HG02981 (cell line): ENCODE measurements around the gene FLRT2.

Experiments
- ATAC-seq: cut with Tn5 transposase; IDR thresholded peaks from one replicate; pipeline ENCODE4 v1.9.1; 2021; ENCODE audit warnings: mild to moderate bottlenecking, moderate library complexity; ENCODE audit not compliant: unreplicated experiment

The FLRT2 gene

DNA sequence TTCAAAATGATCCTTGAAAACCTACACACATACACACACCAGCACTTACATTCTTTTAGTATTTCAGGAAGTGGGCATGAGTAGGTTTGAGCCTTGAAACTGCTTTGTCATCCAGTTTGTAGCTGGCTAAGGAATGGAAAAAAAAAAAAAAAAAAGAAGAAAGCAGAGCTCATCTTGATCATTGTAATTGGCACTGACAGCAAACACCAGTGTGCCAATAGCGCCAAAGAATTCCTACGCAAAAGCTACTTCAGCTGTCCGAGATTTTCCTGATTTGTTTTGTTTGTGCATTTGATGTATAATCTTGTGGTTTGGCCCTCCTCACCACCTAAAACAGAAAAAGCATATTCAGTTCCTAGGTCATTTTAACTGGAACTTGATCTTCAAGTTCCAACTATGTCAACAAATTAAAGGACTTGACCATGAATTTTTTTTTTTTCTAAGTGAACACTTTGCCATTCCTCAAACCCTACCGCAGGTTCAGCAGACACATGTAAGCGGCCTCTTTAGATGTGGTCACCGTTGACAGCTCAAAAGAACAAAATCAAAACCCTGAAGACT is 57.3 kb downstream of the FLRT2 start:
- ATAC-seq = no peak

DNA sequence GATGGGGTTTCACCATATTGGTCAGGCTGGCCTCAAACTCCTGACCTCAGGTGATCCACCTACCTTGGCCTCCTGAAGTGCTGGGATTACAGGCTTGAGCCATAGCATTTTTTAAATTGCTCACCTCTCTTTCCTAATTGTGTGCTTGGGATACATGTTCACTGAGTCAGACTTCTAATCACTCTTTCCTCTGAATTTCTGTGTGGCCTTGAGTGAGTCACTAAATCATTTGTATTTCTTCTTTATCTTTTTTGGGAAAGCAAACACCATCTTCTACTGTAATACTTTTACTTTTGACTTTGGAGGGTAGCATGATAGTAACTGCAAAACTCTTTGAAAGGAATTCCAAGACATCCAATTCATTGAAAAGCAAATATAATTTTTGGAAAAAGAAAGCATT is 60.8 kb downstream of the FLRT2 start:
- no peak for ATAC-seq

DNA sequence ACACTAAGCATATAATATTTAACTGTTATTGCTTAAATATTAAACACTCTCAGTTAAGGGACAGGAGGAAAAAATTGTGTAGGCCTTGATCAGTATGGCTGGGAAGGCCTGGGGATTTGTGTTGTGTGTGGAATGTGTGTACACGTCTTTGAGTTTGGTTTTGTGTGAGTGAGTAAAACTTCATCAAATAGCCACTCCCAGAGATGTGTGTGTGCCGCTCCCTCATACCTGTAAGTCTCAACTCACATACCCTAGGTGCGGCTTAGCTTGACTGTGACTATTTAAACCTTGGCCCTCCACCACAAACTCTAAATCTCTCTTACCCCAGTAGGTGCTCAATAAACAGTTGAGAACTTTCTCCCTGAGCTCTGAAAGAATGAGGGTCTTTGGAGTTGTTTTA is 64.3 kb downstream of the FLRT2 start:
- ATAC-seq = no peak

DNA sequence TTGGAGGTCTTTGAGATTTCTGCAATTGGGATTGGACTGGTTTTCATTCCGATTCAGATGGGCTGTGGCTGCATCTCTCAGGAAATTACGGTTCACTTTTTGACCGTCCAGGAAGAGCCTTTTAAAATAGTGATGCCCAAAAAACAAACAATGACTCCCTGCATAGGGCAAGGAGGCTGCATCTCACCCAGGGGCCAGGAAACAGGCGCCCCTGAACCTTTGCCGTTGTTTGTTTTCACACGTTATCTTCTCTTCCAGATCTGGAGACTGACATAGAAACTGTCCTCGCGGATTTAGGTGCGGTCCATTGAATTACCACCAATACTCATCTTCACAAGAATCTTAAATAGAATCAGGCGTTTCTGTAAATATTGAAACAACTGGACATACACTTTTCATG is 66.0 kb downstream of the FLRT2 start:
- ATAC-seq = no peak

DNA sequence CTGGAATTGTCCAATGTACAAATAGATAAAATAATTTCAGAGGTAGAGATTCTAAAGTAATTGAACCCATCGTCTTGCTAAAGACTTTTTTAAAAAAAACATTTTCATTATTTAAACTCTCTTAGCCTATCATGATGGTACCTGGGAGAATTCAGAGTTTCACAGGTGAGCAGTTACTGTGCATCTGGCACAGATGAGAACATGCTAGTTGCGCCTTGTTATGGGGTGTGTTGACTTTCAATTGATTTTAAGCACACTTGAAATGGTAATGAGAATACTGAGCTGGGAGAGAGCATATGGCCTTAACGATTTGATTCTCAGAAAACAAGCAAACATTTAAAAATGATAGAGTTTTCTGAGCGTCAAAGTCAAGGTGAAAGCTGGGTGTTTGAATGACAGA is 66.6 kb downstream of the FLRT2 start:
- no peak for ATAC-seq

- ATAC-seq = no peak
Measured at GRCh38 chr14:85597701-85598100, 67.8 kb downstream of the FLRT2 start.

DNA sequence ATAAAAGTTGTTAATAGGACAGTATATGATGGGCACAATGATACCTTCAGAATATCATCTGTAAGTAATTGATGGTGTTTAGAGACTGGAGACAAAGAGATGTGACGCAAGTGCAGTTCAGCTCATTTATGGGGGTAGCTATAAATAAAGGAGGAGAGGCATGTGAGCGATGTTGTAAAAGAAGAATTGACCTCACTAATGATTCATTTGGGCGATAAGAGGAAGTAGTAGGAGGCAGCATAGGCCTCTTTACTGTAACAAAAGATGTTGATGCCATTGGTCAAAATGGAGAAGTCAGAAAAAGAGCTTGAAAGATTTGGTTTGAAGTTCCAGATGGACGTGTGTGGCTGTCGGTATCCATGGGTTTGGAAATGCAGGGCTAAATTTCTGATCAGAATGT is 70.0 kb downstream of the FLRT2 start:
- ATAC-seq = no peak

- ATAC-seq = no peak
Measured at GRCh38 chr14:85601246-85601645, 71.3 kb downstream of the FLRT2 start.

- ATAC-seq = no peak
Measured at GRCh38 chr14:85601690-85602089, 71.7 kb downstream of the FLRT2 start.

DNA sequence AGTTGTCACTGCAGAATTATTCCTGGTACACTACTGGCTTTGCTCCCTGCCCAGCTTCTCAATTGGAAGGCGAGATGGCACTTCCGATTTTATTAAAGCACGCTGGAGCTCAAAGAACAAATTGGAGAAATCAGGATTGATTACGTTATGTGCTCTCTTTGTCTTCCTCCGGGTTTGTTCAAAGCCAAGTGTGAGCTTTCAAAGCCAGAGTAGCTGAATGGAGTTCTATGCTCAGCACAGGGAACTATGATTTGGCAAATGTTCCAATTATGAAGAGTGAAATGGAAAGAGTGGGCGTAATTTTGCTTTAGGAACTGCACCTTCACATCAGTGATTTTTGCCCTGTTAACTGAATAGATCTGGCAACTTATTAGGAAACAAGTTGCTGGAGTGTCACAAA is 72.4 kb downstream of the FLRT2 start:
- ATAC-seq = no peak

- ATAC-seq = no peak
Measured at GRCh38 chr14:85604021-85604420, 74.1 kb downstream of the FLRT2 start.

DNA sequence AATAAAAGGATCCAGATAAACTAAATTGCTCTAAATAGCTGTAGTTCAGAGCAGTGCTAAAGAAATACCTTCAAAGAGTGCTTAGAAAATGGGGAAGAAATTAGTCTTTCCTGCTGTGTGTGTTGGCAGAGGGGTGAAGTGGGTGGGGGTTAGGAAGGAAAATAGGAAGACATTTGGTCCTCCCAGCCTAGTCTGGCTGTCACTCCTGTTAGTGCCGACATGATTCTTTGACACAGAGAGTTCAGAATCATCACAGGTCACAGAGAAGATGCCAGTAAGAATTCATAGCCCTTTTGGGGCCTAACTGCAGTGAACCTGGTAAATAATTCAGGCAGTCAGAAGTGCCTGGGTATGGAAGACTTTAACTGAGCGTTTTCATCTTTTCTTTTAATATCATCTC is 74.8 kb downstream of the FLRT2 start:
- no peak for ATAC-seq

DNA sequence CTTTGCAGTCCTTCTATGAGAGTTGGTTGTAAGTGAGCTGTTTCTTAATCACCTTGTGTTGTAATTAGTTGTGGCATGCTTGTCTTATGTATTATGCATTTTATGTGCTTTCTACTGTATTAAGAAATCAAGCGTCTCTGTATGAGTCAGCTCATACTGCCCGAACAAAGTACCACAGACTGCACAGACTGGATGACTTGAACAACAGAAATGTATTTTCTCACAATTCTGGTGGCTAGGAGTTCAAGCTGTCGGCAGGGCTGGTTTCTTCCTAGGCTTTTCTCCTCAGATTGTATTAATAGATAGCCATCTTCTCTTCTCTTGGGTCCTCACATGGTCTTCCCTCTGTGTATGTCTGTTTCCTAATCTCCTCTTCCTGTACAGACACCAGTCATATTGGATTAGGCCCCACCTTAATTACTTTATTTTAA is 77.7 kb downstream of the FLRT2 start:
- ATAC-seq = no peak

GRCh38 chr14:85613496-85613895 is 83.6 kb downstream of the FLRT2 start:
- ATAC-seq = no peak

DNA sequence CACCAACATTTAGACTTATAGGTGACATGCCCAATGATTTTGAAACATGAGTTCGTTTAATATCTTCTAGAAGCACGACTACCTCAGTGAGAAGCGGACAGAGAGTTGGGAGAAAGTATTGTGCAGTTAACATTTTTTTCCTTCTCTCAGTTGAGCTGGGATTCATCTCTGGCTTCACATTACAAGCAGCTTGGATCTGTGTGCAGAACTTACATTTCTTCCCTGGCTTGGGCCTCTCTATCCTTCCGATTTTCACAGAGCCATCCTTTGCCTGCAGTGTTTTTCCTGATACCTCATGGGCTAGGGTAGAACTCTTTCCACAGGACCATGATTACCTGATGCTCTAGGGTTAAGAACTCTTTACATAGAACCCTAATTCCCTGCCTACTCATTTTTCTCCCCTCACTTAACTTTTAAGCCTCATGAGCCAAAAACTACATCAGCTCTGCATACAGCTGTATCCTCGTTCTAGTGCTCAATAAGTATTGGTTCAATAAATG is 86.5 kb downstream of the FLRT2 start:
- ATAC-seq = no peak

GRCh38 chr14:85616886-85617285 is 86.9 kb downstream of the FLRT2 start:
- no peak for ATAC-seq

GRCh38 chr14:85617791-85618190 is 87.8 kb downstream of the FLRT2 start:
- no peak for ATAC-seq

DNA sequence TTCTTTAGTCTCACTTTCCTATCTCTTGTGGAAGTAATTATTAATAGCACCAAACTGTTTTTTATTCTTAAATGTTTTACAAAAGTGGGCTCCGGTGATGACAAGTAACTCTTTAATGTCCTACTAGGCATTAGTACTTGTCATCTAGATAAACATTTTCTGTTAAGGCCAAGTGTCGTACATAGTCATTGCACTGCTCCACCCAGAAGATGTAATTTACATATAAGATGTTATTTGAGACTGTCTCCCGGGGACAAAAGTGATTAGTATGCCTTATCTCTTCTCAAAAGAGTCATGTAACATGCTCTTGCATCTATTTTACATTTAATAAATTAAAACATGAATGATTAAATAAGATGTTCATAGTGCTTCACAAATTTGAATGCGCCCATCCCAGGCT is 88.4 kb downstream of the FLRT2 start:
- no peak for ATAC-seq

DNA sequence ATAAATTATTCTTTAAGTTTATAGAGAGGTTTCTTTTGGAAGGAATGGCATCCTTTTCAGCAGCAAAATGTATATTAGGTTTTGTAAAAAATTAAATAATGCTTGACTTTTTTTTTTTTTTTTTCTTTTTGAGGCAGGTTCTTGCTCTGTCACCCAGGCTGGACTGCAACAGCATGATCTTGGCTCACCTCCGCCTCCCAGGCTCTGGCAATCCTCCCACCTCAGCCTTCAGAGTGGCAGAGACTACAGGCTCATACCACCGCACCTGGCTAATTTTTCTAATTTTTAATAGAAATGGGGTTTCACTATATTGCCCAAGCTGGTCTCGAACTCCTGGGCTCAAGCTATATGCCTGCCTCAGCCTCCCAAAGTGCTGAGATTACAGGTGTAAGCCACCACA is 89.0 kb downstream of the FLRT2 start:
- ATAC-seq = no peak

GRCh38 chr14:85619851-85620250 is 89.9 kb downstream of the FLRT2 start:
- no peak for ATAC-seq

DNA sequence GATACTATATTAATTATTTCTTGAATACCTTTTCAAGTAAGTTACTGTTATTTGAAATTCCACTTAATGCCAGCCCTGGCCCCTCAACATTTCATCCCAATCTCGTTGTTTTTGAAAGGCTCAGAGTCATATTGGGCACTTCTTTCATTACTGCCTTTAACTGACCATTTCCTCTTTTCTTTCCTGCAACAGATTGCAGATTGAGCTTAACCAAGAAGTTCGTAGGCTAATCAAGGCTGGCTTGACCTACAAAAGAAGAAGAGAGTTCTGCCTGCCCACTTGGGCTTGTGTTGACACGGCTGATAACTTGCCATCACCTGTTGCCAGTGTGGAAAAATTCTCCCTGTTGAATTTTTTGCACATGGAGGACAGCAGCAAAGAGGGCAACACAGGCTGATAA is 91.0 kb downstream of the FLRT2 start:
- no peak for ATAC-seq

DNA sequence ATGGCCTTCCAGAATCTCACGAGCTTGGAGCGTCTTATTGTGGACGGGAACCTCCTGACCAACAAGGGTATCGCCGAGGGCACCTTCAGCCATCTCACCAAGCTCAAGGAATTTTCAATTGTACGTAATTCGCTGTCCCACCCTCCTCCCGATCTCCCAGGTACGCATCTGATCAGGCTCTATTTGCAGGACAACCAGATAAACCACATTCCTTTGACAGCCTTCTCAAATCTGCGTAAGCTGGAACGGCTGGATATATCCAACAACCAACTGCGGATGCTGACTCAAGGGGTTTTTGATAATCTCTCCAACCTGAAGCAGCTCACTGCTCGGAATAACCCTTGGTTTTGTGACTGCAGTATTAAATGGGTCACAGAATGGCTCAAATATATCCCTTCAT is 92.2 kb downstream of the FLRT2 start:
- no peak for ATAC-seq

DNA sequence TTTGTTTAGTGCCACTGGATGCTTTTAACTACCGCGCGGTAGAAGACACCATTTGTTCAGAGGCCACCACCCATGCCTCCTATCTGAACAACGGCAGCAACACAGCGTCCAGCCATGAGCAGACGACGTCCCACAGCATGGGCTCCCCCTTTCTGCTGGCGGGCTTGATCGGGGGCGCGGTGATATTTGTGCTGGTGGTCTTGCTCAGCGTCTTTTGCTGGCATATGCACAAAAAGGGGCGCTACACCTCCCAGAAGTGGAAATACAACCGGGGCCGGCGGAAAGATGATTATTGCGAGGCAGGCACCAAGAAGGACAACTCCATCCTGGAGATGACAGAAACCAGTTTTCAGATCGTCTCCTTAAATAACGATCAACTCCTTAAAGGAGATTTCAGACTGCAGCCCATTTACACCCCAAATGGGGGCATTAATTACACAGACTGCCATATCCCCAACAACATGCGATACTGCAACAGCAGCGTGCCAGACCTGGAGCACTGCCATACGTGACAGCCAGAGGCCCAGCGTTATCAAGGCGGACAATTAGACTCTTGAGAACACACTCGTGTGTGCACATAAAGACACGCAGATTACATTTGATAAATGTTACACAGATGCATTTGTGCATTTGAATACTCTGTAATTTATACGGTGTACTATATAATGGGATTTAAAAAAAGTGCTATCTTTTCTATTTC is 93.2 kb downstream of the FLRT2 start:
- ATAC-seq = no peak
